ENCODE results near the gene SH3GL3.

Gene SH3GL3

DNA sequence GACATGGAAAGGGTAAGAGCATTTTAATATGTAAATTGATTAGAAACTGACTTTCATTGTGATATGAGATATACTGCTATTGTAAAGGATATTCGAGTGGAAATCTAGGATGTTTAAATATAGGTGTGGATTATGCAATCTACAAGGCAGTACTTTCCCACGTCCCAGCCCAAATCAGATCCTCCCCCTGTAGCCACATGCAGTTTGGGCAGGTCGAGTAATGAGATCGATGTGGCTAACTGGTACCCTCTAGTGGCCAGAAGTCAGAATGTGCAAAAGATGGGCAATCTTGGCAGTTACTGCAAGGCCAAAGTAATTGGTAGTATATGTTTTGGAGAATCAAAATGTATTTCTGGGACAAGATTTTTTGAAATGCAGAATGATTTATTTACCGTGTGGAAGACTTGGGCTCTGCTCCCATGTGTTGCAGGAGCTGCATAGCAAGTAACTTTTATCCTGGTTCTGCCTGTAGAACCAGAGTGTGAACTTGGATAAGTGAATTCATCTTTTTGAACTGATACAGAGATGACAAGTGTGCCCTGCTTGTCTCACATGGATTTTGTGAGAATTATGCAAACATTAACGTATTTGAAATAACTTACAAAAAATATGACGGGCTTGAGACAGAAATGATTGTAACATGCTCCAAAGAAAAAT is 112.3 kb downstream of the SH3GL3 start:
- TF ChIP-seq ZNF70 (CRISPR knock-in tag; IDR thresholded peaks at IDR 0.05) (no peak), ISL1 (CRISPR knock-in tag; IDR thresholded peaks at IDR 0.05) (no peak), GLIS3 (CRISPR knock-in tag; IDR thresholded peaks at IDR 0.05) (no peak), ESRRG (CRISPR knock-in tag; IDR thresholded peaks at IDR 0.05) (no peak), ZNF565 (CRISPR knock-in tag; conservative IDR thresholded peaks at IDR 0.05; ENCODE audit: low read depth) (no peak), SNAI2 (CRISPR knock-in tag; IDR thresholded peaks at IDR 0.05) (no peak), RARB (CRISPR knock-in tag; IDR thresholded peaks at IDR 0.05) (no peak), CSDC2 (CRISPR knock-in tag; IDR thresholded peaks at IDR 0.05) (no peak), ZNF8 (CRISPR knock-in tag; IDR thresholded peaks at IDR 0.05) (no peak)
- TF ChIP-seq, protein P1, sequence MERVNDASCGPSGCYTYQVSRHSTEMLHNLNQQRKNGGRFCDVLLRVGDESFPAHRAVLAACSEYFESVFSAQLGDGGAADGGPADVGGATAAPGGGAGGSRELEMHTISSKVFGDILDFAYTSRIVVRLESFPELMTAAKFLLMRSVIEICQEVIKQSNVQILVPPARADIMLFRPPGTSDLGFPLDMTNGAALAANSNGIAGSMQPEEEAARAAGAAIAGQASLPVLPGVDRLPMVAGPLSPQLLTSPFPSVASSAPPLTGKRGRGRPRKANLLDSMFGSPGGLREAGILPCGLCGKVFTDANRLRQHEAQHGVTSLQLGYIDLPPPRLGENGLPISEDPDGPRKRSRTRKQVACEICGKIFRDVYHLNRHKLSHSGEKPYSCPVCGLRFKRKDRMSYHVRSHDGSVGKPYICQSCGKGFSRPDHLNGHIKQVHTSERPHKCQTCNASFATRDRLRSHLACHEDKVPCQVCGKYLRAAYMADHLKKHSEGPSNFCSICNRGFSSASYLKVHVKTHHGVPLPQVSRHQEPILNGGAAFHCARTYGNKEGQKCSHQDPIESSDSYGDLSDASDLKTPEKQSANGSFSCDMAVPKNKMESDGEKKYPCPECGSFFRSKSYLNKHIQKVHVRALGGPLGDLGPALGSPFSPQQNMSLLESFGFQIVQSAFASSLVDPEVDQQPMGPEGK (CRISPR knock-in tag; IDR thresholded peaks at IDR 0.05; ENCODE audit: borderline replicate concordance), result no peak
- TF ChIP-seq, protein P2, sequence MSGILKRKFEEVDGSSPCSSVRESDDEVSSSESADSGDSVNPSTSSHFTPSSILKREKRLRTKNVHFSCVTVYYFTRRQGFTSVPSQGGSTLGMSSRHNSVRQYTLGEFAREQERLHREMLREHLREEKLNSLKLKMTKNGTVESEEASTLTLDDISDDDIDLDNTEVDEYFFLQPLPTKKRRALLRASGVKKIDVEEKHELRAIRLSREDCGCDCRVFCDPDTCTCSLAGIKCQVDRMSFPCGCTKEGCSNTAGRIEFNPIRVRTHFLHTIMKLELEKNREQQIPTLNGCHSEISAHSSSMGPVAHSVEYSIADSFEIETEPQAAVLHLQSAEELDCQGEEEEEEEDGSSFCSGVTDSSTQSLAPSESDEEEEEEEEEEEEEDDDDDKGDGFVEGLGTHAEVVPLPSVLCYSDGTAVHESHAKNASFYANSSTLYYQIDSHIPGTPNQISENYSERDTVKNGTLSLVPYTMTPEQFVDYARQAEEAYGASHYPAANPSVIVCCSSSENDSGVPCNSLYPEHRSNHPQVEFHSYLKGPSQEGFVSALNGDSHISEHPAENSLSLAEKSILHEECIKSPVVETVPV (CRISPR knock-in tag; IDR thresholded peaks at IDR 0.05), result no peak
- TF ChIP-seq, protein P3, sequence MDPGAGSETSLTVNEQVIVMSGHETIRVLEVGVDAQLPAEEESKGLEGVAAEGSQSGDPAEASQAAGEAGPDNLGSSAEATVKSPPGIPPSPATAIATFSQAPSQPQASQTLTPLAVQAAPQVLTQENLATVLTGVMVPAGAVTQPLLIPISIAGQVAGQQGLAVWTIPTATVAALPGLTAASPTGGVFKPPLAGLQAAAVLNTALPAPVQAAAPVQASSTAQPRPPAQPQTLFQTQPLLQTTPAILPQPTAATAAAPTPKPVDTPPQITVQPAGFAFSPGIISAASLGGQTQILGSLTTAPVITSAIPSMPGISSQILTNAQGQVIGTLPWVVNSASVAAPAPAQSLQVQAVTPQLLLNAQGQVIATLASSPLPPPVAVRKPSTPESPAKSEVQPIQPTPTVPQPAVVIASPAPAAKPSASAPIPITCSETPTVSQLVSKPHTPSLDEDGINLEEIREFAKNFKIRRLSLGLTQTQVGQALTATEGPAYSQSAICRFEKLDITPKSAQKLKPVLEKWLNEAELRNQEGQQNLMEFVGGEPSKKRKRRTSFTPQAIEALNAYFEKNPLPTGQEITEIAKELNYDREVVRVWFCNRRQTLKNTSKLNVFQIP (CRISPR knock-in tag; IDR thresholded peaks at IDR 0.05; ENCODE audit: borderline replicate concordance, low read depth), result no peak
- TF ChIP-seq, protein P4, sequence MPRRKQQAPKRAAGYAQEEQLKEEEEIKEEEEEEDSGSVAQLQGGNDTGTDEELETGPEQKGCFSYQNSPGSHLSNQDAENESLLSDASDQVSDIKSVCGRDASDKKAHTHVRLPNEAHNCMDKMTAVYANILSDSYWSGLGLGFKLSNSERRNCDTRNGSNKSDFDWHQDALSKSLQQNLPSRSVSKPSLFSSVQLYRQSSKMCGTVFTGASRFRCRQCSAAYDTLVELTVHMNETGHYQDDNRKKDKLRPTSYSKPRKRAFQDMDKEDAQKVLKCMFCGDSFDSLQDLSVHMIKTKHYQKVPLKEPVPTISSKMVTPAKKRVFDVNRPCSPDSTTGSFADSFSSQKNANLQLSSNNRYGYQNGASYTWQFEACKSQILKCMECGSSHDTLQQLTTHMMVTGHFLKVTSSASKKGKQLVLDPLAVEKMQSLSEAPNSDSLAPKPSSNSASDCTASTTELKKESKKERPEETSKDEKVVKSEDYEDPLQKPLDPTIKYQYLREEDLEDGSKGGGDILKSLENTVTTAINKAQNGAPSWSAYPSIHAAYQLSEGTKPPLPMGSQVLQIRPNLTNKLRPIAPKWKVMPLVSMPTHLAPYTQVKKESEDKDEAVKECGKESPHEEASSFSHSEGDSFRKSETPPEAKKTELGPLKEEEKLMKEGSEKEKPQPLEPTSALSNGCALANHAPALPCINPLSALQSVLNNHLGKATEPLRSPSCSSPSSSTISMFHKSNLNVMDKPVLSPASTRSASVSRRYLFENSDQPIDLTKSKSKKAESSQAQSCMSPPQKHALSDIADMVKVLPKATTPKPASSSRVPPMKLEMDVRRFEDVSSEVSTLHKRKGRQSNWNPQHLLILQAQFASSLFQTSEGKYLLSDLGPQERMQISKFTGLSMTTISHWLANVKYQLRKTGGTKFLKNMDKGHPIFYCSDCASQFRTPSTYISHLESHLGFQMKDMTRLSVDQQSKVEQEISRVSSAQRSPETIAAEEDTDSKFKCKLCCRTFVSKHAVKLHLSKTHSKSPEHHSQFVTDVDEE (CRISPR knock-in tag; IDR thresholded peaks at IDR 0.05), result no peak
- TF ChIP-seq, protein P5, sequence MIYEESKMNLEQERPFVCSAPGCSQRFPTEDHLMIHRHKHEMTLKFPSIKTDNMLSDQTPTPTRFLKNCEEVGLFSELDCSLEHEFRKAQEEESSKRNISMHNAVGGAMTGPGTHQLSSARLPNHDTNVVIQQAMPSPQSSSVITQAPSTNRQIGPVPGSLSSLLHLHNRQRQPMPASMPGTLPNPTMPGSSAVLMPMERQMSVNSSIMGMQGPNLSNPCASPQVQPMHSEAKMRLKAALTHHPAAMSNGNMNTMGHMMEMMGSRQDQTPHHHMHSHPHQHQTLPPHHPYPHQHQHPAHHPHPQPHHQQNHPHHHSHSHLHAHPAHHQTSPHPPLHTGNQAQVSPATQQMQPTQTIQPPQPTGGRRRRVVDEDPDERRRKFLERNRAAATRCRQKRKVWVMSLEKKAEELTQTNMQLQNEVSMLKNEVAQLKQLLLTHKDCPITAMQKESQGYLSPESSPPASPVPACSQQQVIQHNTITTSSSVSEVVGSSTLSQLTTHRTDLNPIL (CRISPR knock-in tag; IDR thresholded peaks at IDR 0.05; ENCODE audit: low read depth), result no peak
- peak; percentile 95 for ATAC-seq

DNA sequence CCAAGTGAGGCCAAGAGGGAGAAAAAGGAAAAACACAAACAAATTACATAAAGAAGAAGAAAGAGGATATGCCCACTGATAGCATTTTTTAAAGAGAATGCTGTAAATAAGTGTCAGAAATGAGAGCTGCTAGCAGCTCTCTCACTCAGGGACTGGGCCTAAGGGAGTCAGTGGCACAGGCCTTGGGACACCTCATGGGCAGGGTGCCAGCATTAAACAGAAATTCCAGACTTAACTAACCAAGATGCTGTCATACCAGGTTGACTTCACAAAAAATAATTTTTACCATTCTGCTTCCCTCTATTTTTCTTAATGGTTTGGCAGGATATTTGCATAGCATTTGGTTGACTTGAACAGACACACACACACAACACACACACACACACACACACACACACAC is 114.5 kb downstream of the SH3GL3 start:
- no peak for TF ChIP-seq TCF4 (CRISPR knock-in tag; IDR thresholded peaks at IDR 0.05; ENCODE audit: borderline replicate concordance)
- TF ChIP-seq ZNF8 (CRISPR knock-in tag; IDR thresholded peaks at IDR 0.05), result no peak
- no peak for TF ChIP-seq ZNF565 (CRISPR knock-in tag; conservative IDR thresholded peaks at IDR 0.05; ENCODE audit: low read depth)
- no peak for TF ChIP-seq TOX (CRISPR knock-in tag; IDR thresholded peaks at IDR 0.05; ENCODE audit: borderline replicate concordance)
- TF ChIP-seq BACH2 (CRISPR knock-in tag; IDR thresholded peaks at IDR 0.05; ENCODE audit: borderline replicate concordance), result no peak
- no peak for TF ChIP-seq OSR1 (CRISPR knock-in tag; IDR thresholded peaks at IDR 0.05)
- no peak for TF ChIP-seq ZNF70 (CRISPR knock-in tag; IDR thresholded peaks at IDR 0.05)
- TF ChIP-seq CSDC2 (CRISPR knock-in tag; IDR thresholded peaks at IDR 0.05), result no peak
- TF ChIP-seq, protein P4 (CRISPR knock-in tag; IDR thresholded peaks at IDR 0.05), result no peak
- TF ChIP-seq, protein P3 (CRISPR knock-in tag; IDR thresholded peaks at IDR 0.05; ENCODE audit: borderline replicate concordance, low read depth), result no peak
- TF ChIP-seq ZFP3 (CRISPR knock-in tag; IDR thresholded peaks at IDR 0.05), result no peak
- TF ChIP-seq SNAI2 (CRISPR knock-in tag; IDR thresholded peaks at IDR 0.05), result no peak
- TF ChIP-seq, protein P1 (CRISPR knock-in tag; IDR thresholded peaks at IDR 0.05; ENCODE audit: borderline replicate concordance), result no peak
- no peak for ATAC-seq
